DMS153 (cell line): ENCODE measurements around the gene ADARB2.
"Not testable (repeated sequence)": the region's sequence is repeated elsewhere in the genome, so short reads cannot be mapped to it uniquely, and the experiment has no call there.

Experiments
- DNase-seq: peaks from one replicate; lab custom pipeline; 2025; lab: John Stamatoyannopoulos, UW

Gene ADARB2

DNA sequence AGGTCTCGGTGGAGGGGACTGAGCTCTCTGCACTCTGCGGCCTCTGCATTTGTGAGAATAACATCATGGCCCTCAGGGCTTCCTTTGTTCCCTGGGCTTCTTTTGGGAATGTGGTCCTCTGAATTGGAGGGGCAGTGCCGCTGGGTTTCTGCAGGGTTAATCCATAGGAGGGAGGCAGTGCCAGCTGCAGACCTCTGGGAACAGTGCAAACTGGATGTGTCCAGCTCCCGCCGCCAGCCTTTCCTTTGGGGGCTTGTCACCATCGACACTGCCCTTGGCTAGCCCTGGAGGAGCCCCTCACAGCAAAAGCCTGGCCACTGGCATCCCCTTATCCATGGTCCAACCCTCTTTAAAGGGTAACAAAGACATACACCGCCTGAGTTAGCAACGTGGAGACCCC, 507.2 kb downstream of the ADARB2 start:
- no peak for DNase-seq

GRCh38 chr10:1229574-1229973, 507.8 kb downstream of the ADARB2 start:
- DNase-seq = no peak

DNA sequence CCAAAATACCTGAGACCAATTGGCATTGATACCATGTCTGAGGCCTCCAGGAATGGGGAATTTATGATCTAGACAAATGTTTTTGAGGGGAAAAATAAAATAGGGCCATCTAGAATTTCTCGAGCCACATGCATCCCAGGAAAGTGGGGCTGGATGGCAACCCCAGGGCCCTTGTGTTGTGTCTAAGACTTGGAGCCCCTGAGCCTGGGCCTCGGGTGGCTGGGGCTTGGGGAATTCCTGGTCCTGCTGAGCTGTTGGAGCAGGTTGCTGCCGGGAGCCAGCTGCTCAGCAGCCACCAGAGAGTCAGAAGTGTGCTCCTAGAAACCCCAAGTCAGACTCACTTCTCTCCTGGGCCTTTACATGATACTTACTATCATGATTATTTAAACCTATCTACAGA, 508.2 kb downstream of the ADARB2 start:
- no peak for DNase-seq

DNA sequence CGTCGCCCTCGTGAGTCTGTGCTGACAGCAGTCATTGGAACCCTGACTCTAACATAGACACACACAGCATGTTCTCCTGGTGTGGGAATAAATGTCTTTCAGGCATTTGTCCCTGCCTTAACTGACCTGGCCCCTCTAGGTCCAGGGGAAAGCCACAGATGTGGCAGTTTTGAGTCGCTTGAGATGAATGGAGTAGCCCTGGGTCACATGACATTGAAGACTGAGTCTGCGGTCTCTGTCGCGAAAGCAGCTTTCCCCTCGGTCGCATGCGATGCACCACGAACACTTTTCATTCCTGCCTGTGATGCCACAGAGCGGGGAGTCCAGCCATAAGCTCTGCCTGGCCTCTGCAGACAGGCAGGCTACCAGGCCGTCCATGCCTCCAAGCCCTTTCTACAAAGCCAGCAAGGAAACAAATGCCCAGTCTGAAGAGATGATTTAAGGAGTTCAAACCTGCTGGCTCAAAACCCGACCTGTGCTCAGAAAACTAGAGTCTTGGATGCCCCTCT, 508.8 kb downstream of the ADARB2 start:
- no peak for DNase-seq

DNA sequence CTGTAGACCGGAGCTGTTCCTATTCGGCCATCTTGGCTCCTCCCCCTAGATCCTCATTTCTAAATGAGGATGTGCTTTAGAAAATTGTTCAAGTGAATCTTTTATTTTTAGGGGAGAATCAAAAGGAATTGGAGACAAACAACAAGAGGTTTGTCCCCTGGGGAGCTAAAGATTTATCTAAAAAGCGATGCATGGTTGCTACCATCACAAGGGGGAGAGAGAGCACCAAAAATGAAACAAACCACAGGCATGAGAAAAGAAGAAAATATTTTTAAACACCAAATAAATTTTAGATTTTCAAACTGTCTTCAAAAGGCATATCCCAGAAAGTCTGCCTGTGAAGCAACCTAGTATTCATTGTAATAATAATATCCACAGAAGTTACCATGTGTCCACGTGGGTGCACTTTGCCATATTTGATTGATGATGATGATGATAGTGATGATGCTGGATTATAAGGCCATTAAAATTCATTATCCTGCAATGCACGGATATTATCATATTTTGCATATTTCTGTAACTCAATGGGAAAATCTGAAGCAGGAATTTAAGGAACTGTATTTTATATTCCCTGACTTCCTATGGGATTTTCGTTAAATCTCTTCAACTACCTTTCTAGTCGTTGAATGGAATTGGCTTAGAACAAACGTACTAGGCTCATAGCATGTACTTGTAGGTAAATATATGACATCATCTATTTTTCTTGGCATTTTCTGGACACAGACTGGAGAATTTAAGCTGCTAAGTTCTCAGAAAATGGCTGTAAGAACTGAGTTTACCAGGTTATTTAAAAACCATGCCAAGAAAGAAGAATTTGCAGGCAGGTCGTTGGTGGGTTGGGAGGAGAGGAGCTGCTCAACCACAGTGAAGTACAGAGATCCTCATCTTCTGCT, 509.6 kb downstream of the ADARB2 start:
- no peak for DNase-seq

GRCh38 chr10:1226907-1227306, 510.4 kb downstream of the ADARB2 start:
- not testable (repeated sequence) for DNase-seq

DNA sequence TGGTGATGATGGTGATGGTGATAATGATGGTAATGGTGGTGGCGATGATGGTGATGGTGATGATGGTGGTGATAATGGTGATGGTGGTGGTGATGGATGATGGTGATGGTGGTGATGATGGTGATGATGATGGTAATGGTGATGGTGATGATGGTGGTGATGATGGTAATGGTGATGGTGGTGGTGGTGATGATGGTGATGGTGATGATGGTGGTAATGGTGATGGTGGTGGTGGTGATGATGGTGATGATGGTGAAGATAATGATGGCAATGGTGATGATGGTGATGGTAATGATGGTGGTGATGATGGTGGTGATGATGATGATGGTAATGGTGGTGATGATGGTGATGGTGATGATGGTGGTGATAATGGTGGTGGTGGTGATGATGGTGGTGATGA, 517.5 kb downstream of the ADARB2 start:
- DNase-seq = not testable (repeated sequence)

DNA sequence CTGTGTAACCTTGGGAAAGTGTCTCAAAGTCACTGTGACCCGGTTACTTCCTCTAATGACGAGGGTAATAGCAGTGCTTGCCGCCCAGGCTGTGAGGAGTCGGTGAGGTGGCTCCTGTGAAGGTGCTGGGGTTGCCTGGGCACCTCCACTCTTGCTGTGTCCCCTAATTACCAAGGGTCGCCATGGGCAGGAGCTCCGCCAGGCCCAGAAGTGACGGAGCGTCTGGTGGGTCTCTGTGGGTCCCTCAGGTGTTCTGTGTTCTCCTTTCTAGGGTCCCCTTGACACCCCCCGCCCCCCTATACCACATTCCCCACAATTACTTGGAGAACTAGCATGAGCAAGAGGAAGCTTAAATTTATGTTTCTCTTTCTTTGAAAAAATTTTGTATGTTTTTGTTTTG, 519.7 kb downstream of the ADARB2 start:
- no peak for DNase-seq

GRCh38 chr10:1217237-1217587, 520.1 kb downstream of the ADARB2 start:
- no peak for DNase-seq

GRCh38 chr10:1216574-1217236, 520.6 kb downstream of the ADARB2 start:
- DNase-seq = no peak

DNA sequence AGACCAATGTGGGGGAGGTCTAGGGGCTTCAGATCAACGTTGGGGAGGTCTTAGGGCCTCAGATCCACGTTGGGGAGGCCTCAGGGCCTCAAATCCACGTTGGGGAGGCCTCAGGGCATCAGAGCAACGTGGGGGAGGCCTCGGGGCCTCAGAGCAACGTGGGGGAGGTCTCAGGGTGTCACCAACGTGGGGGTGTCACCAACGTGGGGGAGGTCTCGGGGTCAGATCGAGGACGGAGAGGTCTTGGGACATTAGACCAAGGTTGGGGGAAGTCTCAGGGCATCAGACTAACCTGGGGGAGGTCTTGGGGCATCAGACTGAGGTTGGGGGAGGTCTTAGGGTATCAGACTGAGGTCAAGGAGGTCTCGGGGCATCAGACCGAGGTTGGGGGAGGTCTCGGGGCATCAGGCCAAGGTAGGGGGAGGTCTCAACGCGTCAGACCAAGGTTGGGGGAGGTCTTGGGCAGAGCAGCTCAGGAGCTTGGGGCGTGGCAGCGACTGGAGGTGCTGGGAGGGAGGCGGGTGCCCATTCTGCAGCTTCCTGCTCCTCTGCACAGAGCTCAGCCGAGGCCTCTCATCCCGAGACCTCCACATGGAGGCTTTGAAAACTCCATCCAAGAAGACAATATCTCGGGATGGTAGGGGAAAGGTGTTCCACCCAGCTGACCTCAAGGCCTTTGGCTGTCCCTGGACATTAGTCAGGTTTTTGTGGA, 521.3 kb downstream of the ADARB2 start:
- no peak for DNase-seq

DNA sequence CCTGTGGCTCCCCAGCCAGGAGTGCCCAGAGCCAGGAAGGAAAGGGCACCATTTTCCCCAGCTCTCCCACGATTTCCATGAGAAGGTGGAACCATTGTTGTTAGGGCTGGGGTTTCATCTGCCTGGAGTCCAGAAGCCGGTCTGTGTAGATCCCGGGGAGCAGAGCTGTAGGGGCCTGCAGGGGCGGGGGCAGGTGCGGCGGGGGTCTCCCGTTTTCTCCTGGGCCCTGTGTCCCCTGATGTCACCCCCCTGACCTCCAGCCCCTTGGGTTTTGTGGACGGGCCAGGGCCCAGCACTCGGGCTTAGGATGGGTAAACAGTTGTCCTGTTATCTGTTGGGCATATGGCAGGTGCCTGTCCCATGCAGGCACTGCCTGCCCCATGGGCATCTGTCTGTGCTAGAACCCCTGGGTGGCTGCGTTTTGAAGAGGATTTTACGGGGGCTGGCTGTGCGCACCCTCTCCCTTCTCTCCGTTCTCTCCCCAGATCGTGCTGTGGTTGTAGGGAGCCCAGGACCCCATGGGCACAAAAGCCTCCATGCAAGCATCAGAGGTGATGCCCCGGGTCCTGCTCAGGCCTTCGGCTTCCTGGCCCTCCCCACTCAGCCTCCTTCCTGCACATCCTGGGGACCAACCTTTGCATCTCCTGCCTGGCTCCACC, 522.3 kb downstream of the ADARB2 start:
- DNase-seq = no peak

- DNase-seq = no peak
These were observed 523.2 kb downstream of the ADARB2 start for GRCh38 chr10:1214071-1214675.

GRCh38 chr10:1213252-1214070, 523.9 kb downstream of the ADARB2 start:
- no peak for DNase-seq

DNA sequence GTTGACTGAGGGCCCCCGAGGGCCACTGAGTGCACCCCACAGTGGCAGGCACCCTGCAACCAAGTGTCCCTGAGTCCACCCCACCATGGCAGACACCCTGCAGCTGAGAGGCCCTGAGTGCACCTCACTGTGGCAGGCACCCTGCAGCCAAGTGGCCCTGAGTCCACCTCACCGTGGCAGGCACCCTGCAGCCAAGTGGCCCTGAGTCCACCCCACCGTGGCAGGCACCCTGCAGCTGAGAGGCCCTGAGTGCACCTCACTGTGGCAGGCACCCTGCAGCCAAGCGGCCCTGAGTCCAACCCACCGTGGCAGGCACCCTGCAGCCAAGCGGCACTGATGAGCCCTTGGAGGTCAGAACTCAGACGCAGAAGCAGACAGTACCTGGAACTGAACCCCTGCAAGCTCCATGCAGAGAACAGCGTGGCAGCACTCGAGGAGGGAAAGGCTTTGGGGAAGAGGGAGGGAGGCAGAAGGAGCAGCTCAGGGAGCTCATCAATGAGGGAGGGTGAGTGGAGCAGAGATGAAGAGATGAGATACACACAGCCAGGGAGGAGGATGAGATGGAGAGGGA, 524.7 kb downstream of the ADARB2 start:
- no peak for DNase-seq

DNA sequence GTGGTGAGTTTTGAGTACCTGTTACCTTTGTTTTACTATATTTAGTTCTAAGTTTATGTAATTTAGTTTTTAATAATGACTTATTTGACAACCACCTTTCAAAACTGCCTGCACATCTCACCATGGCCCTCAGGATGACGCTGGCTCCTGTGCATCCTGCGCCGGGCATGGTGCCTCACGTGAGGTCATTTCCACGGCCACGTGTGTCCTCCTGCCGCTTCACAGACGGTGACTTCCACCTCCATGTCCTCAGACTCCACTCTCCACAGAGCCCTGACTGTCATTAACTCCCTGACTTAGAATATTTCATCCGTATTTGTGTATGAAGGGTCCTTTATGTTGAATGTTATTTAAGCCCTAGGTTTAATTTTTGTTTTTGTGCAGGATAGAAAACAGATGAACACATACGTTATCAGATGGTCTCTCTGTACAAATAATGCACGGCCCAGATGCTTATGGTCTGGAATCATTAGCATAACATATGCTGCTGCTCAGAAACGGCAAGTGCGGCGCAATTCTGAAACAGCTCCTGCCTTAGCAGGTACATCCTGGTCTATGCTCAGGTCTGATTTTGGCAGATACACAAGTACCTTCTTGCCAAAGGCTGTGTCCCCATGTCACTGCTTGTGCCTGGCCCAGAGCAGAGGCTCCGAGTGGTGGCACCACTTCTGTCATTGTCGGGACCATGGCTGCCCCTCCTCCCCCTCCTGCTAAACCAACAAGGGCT, 525.3 kb downstream of the ADARB2 start:
- no peak for DNase-seq

DNA sequence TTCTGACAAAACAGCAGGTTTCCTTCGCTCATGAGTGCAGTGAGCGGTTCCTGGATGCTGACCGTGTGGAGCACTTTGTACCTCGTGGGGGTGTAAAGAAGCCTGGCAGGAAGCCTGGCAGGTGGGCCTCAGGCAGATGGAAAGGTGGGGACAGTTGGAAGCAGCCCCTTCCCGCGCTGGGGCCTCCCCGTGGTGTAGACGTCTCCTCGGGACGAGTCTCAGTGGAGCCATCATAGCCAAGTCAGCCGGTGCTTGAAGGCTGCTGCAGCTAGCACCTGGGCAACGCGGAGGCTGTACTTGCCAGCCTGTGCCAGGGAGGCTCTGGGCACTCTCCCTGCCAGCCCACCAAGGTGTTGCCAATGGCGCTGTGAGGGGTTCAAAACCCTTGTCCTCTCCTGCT, 526.7 kb downstream of the ADARB2 start:
- no peak for DNase-seq

- DNase-seq = no peak
These were observed 527.9 kb downstream of the ADARB2 start for GRCh38 chr10:1209355-1209979.
